Stomach (tissue), 9 donors: Measurements from ENCODE around the gene SNAP47. TPM values are rescaled to one million over a fixed set of nuclear protein-coding genes. Genes with fewer than 3 reads are reported as not detected.

ENCODE experiments used
- DNase-seq, 2 donors: peaks; one replicate each; pipeline versions ENCODE4 v3.0.0 to v3.0.0-alpha.2; 2013 to 2019
- H3K27ac ChIP-seq, 5 donors: fragments of 200-600 bp in 4 of 5; sonication (generic) in 4 of 5; one replicate each; pipeline ENCODE4 v1.5.1; 2013 to 2019; ENCODE audit warnings: mild to moderate bottlenecking in 1 of 5, moderate library complexity in 1 of 5
- H3K27me3 ChIP-seq, 3 donors: fragments of 200-600 bp; sonication (generic); one replicate each; pipeline ENCODE4 v1.5.1; 2017 to 2019; ENCODE audit warnings: mixed run types in 1 of 3
- H3K36me3 ChIP-seq, 4 donors: fragments of 200-600 bp; sonication (generic); 1 replicate in 3 of 4; 2 replicates in 1 of 4; pipeline ENCODE4 v1.5.1; 2016 to 2019
- H3K4me1 ChIP-seq, 4 donors: fragments of 200-600 bp; sonication (generic); one replicate each; pipeline ENCODE4 v1.5.1; 2016 to 2019
- H3K4me3 ChIP-seq, 4 donors: fragments of 200-600 bp; sonication (generic) in 3 of 4; one replicate each; pipeline ENCODE4 v1.5.1; 2016 to 2019; ENCODE audit warnings: mild to moderate bottlenecking in 1 of 4
- H3K9me3 ChIP-seq, 4 donors: fragments of 200-600 bp; sonication (generic); one replicate each; pipeline ENCODE4 v1.5.1; 2016 to 2019
- CTCF ChIP-seq, 7 experiments: fragments of 450-650 bp in 4 of 7; fragments of 200-600 bp in 3 of 7; sonication (generic) in 3 of 7; IDR thresholded peaks; one replicate each; pipeline ENCODE4 v1.5.1; 2016 to 2019; ENCODE audit warnings: antibody characterized with exemption in 7 of 7, control low read depth in 2 of 7, mild to moderate bottlenecking in 1 of 7
- EP300 ChIP-seq: sonication (generic); formaldehyde crosslinking; IDR thresholded peaks from one replicate; pipeline ENCODE4 v1.6.1; 2017; ENCODE audit warnings: antibody characterized with exemption
- POLR2A ChIP-seq, 4 donors: fragments of 450-650 bp; IDR thresholded peaks; one replicate each; pipeline ENCODE4 v1.6.1; 2016; ENCODE audit warnings: antibody characterized with exemption in 4 of 4, control low read depth in 2 of 4, mild to moderate bottlenecking in 1 of 4, moderate library complexity in 1 of 4
- POLR2AphosphoS5 ChIP-seq, 3 donors: sonication (generic); formaldehyde crosslinking; IDR thresholded peaks; one replicate each; pipeline ENCODE4 v1.6.1; 2016; ENCODE audit warnings: antibody characterized with exemption in 3 of 3
- WGBS, 5 donors: extraction: QIAGEN DNeasy Blood & Tissue Kit in 3 of 5; methylation state at CpG; one replicate each; pipeline versions ENCODE4 v1.1.5 to v1.1.7; 2013 to 2018; 5-methylcytosine and 5-hydroxymethylcytosine counted together
- intact Hi-C: fragments of 100-400 bp; cut with DNase I; formaldehyde crosslinking; loops from one replicate; pipeline ENCODE4 v1.15.1; 2023; ENCODE audit warnings: low total_unique reads
- polyA plus RNA-seq, 3 donors: library from polyadenylated mRNA; stranded (reverse); fragments of 200-250 nt; gene quantifications; one replicate each; pipeline ENCODE4 v1.2.3, GENCODE V29; 2013
- total RNA-seq, 5 donors: library from RNA; depleted of rRNA; stranded (reverse); fragments of >200 nt; gene quantifications; one replicate each; pipeline versions ENCODE4 v1.1.0 to v1.2.3, GENCODE V29; 2014 to 2016
- donor health status: healthy with polysubstance abuse.
- donor health status: Bipolar disorder and iron deficiency.
- donor health status: healthy.

Gene SNAP47
- total and polyA plus RNA-seq, 8 donors = 13.7 to 117 (median 27.3) TPM

GRCh38 chr1:227730630-227731151 is 4.5 kb upstream of the SNAP47 start:
- TF ChIP-seq POLR2A (IDR thresholded peaks at IDR 0.05) = no peak
- no peak for TF ChIP-seq CTCF (IDR thresholded peaks at IDR 0.05)
- TF ChIP-seq POLR2AphosphoS5 (IDR thresholded peaks at IDR 0.05) = no peak
- TF ChIP-seq EP300 = no peak
- H3K36me3 ChIP-seq = peaks cover 16 to 30% (median 25%) of the 10 kb centered on the region in 4 donors
- DNase-seq = peak in 1 of 2 donors; percentile 36
- intact Hi-C loops = loop anchor here (10.0 kb wide), 1 partner anchor 186 kb away; no protein-coding TSS in a partner anchor
- H3K9me3 ChIP-seq = no peaks in the 10 kb centered on the region
- peaks cover 0 to 3% (median 0%) of the 10 kb centered on the region in 3 donors for H3K27me3 ChIP-seq
- H3K27ac ChIP-seq = peak overlapping the region in 3 of 5 donors; percentile 4 to 85 (median 25)
- WGBS, 5 donors = 51 to 63% (median 59%) methylated on average over 9 to 16 of the region's 16 CpGs
- peaks cover 28 to 65% (median 57%) of the 10 kb centered on the region in 4 donors for H3K4me1 ChIP-seq
- H3K4me3 ChIP-seq = no peak overlapping the region

GRCh38 chr1:227731241-227731677 is 4.0 kb upstream of the SNAP47 start:
- intact Hi-C loops = loop anchor here (10.0 kb wide), 1 partner anchor 186 kb away; no protein-coding TSS in a partner anchor
- H3K4me1 ChIP-seq = peaks cover 32 to 70% (median 63%) of the 10 kb centered on the region in 4 donors
- TF ChIP-seq POLR2A (IDR thresholded peaks at IDR 0.05) (no peak), CTCF (IDR thresholded peaks at IDR 0.05) (no peak), POLR2AphosphoS5 (IDR thresholded peaks at IDR 0.05) (no peak), EP300 (no peak)
- peak overlapping the region in 2 of 5 donors; percentile 4 to 85 for H3K27ac ChIP-seq
- no peak for DNase-seq
- H3K4me3 ChIP-seq = no peak overlapping the region
- H3K9me3 ChIP-seq = no peaks in the 10 kb centered on the region
- 84 to 91% (median 84%) methylated on average over 8 to 11 of the region's 11 CpGs for WGBS, 5 donors
- H3K27me3 ChIP-seq = peaks cover 0 to 3% (median 0%) of the 10 kb centered on the region in 3 donors
- H3K36me3 ChIP-seq = peaks cover 16 to 30% (median 25%) of the 10 kb centered on the region in 4 donors

- Histone ChIP-seq H3K27ac (peak overlapping the region in 1 of 5 donors; percentile 85), H3K36me3 (peaks cover 16 to 30% (median 25%) of the 10 kb centered on the region in 4 donors), H3K4me1 (peaks cover 36 to 77% (median 69%) of the 10 kb centered on the region in 4 donors), H3K9me3 (no peaks in the 10 kb centered on the region), H3K4me3 (no peak overlapping the region), H3K27me3 (peaks cover 0 to 3% (median 0%) of the 10 kb centered on the region in 3 donors)
- TF ChIP-seq POLR2AphosphoS5 (IDR thresholded peaks at IDR 0.05) = no peak
- TF ChIP-seq POLR2A (IDR thresholded peaks at IDR 0.05) = no peak
- TF ChIP-seq CTCF (IDR thresholded peaks at IDR 0.05) = no peak
- TF ChIP-seq EP300 = no peak
- intact Hi-C loops = loop anchor here (10.0 kb wide), 1 partner anchor 187 kb away; no protein-coding TSS in a partner anchor
- DNase-seq = no peak
- 91 to 95% (median 93%) methylated on average over 15 to 19 of the region's 19 CpGs for WGBS, 5 donors
These were observed 3.3 kb upstream of the SNAP47 start for GRCh38 chr1:227731696-227732585.

GRCh38 chr1:227732586-227733308 is 2.5 kb upstream of the SNAP47 start:
- H3K4me3 ChIP-seq = no peak overlapping the region
- H3K27me3 ChIP-seq = no peaks in the 10 kb centered on the region
- TF ChIP-seq EP300 (no peak), POLR2AphosphoS5 (IDR thresholded peaks at IDR 0.05) (no peak), POLR2A (IDR thresholded peaks at IDR 0.05) (no peak), CTCF (IDR thresholded peaks at IDR 0.05) (no peak)
- H3K9me3 ChIP-seq = no peaks in the 10 kb centered on the region
- peaks cover 16 to 30% (median 25%) of the 10 kb centered on the region in 4 donors for H3K36me3 ChIP-seq
- peaks cover 39 to 81% (median 67%) of the 10 kb centered on the region in 4 donors for H3K4me1 ChIP-seq
- H3K27ac ChIP-seq = no peak overlapping the region
- DNase-seq = no peak
- intact Hi-C loops = loop anchor here (10.0 kb wide), 1 partner anchor 188 kb away; no protein-coding TSS in a partner anchor
- 91 to 97% (median 94%) methylated on average over 13 to 18 of the region's 18 CpGs for WGBS, 5 donors
